Tibial artery (tissue), 4 donors: ENCODE measurements around the gene FAM193A.

Experiments
- DNase-seq, 2 donors: peaks; one replicate each; pipeline ENCODE4 v3.0.0-alpha.2; 2019
- H3K27ac ChIP-seq, 2 donors: fragments of 200-600 bp; sonication (generic) in 1 of 2; 1 replicate in 1 of 2; 2 replicates in 1 of 2; pipeline ENCODE4 v1.5.1; 2018 to 2019; ENCODE audit warnings: mild to moderate bottlenecking in 1 of 2
- H3K27me3 ChIP-seq, 2 donors: fragments of 200-600 bp; sonication (generic) in 1 of 2; one replicate each; pipeline versions ENCODE4 v1.5.1 to v1.6.0; 2016 to 2019
- H3K36me3 ChIP-seq, 3 donors: fragments of 200-600 bp; sonication (generic) in 2 of 3; one replicate each; pipeline ENCODE4 v1.5.1; 2016 to 2019; ENCODE audit warnings: mild to moderate bottlenecking in 2 of 3
- H3K4me1 ChIP-seq, 4 donors: fragments of 200-600 bp; sonication (generic) in 2 of 4; 1 replicate in 3 of 4; 2 replicates in 1 of 4; pipeline ENCODE4 v1.5.1; 2016 to 2019
- H3K4me3 ChIP-seq, 2 donors: fragments of 200-600 bp; sonication (generic) in 1 of 2; 1 replicate in 1 of 2; 2 replicates in 1 of 2; pipeline ENCODE4 v1.5.1; 2018 to 2019; ENCODE audit warnings: mild to moderate bottlenecking in 2 of 2
- H3K9me3 ChIP-seq, 3 donors: fragments of 200-600 bp; sonication (generic) in 1 of 3; one replicate each; pipeline ENCODE4 v1.5.1; 2016 to 2019
- CTCF ChIP-seq, 2 experiments: fragments of 200-600 bp in 1 of 2; fragments of 450-650 bp in 1 of 2; IDR thresholded peaks; one replicate each; pipeline ENCODE4 v1.5.1; 2017 to 2019; ENCODE audit warnings: antibody characterized with exemption in 2 of 2, mild to moderate bottlenecking in 1 of 2, moderate library complexity in 1 of 2
- intact Hi-C: fragments of 100-400 bp; cut with DNase I; formaldehyde crosslinking; loops from one replicate; pipeline ENCODE4 v1.15.0; 2023; ENCODE audit warnings: low total_unique reads

The FAM193A gene

GRCh38 chr4:2583092-2583491 is 46.6 kb downstream of the FAM193A start:
- H3K4me1 ChIP-seq: peaks cover 0 to 37% (median 19%) of the 10 kb centered on the region in 4 donors
- intact Hi-C loops: no loop called here
- TF ChIP-seq CTCF (IDR thresholded peaks at IDR 0.05): no peak

GRCh38 chr4:2583517-2583916 is 47.1 kb downstream of the FAM193A start:
- Histone ChIP-seq H3K4me1 (peaks cover 0 to 41% (median 21%) of the 10 kb centered on the region in 4 donors), H3K36me3 (no peaks in the 10 kb centered on the region), H3K27me3 (no peaks in the 10 kb centered on the region), H3K9me3 (no peaks in the 10 kb centered on the region), H3K4me3 (no peak overlapping the region), H3K27ac (no peak overlapping the region)
- DNase-seq: no peak
- no peak for TF ChIP-seq CTCF (IDR thresholded peaks at IDR 0.05)
- intact Hi-C loops: no loop called here

More at GRCh38 chr4:2583092-2583491, 46.6 kb downstream of the FAM193A start:
- Histone ChIP-seq H3K27me3 (no peaks in the 10 kb centered on the region), H3K27ac (no peak overlapping the region), H3K9me3 (no peaks in the 10 kb centered on the region), H3K36me3 (no peaks in the 10 kb centered on the region), H3K4me3 (no peak overlapping the region)
- DNase-seq: no peak

- no peak overlapping the region for H3K4me3 ChIP-seq
- H3K36me3 ChIP-seq: no peaks in the 10 kb centered on the region
- DNase-seq: no peak
- no peak overlapping the region for H3K27ac ChIP-seq
- no peak for TF ChIP-seq CTCF (IDR thresholded peaks at IDR 0.05)
- H3K27me3 ChIP-seq: no peaks in the 10 kb centered on the region
- intact Hi-C loops: no loop called here
- no peaks in the 10 kb centered on the region for H3K9me3 ChIP-seq
- H3K4me1 ChIP-seq: peaks cover 0 to 67% (median 30%) of the 10 kb centered on the region in 4 donors
Measured at GRCh38 chr4:2586502-2586901, 50.1 kb downstream of the FAM193A start.

GRCh38 chr4:2587213-2587823 is 50.9 kb downstream of the FAM193A start:
- H3K27ac ChIP-seq: no peak overlapping the region
- no peaks in the 10 kb centered on the region for H3K27me3 ChIP-seq
- peaks cover 0 to 72% (median 33%) of the 10 kb centered on the region in 4 donors for H3K4me1 ChIP-seq
- no peaks in the 10 kb centered on the region for H3K9me3 ChIP-seq
- intact Hi-C loops: no loop called here
- no peak for TF ChIP-seq CTCF (IDR thresholded peaks at IDR 0.05)
- H3K4me3 ChIP-seq: no peak overlapping the region
- no peaks in the 10 kb centered on the region for H3K36me3 ChIP-seq
- no peak for DNase-seq

- H3K9me3 ChIP-seq: no peaks in the 10 kb centered on the region
- no peak for TF ChIP-seq CTCF (IDR thresholded peaks at IDR 0.05)
- peaks cover 0 to 72% (median 34%) of the 10 kb centered on the region in 4 donors for H3K4me1 ChIP-seq
- intact Hi-C loops: no loop called here
- no peaks in the 10 kb centered on the region for H3K27me3 ChIP-seq
- no peak overlapping the region for H3K4me3 ChIP-seq
- H3K27ac ChIP-seq: no peak overlapping the region
- H3K36me3 ChIP-seq: no peaks in the 10 kb centered on the region
- DNase-seq: no peak
Measured at GRCh38 chr4:2588259-2588658, 51.8 kb downstream of the FAM193A start.
